ENCODE results near the gene LRRC8C. TPM values are rescaled to one million over a fixed set of nuclear protein-coding genes. Genes with fewer than 3 reads are reported as not detected.

LRRC8C gene
- total and polyA plus RNA-seq, 8 donors = 8.3 to 11.6 (median 9.2) TPM

DNA sequence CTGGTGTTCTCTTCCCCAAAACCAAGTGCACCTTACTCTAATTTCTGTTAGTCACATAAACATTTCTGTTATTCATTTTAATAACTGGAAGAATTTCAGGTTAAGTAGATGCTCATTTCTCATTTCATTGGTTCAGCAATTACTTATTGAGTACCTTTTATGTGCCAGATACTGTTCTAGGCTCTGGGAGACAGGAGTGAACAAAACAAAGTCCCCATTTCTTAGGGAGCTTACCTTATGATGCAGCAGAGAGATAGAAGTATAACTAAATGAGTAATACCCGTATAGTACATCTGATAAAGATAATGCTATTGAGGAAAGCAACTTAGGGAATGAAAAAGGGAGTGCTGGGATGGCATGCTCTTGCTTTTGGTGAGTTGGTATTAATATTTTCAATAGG lies 33.7 kb downstream of the LRRC8C start:
- Histone ChIP-seq H3K27ac (no peak overlapping the region), H3K36me3 (no peaks in the 10 kb centered on the region)

DNA sequence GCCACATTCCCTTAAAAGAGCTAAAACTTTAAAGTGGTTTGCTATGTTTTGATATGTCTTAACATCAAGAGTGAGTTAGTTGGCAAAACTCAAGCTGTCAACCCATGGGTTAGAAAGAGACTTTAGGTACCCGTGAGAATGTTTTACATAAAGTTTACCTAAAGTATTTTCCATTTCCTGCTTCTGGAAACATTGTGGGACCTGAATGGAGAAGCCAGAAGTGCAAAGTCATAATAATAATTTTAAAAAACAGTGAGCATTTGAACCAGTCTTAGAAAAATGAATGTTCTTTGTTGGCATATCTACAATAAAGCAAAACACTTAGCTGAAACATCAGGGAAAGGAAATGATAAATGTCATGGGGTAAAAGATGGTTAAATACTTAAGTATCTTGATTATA lies 34.8 kb downstream of the LRRC8C start:
- intact Hi-C loops (cut with DNase I) = no loop called here
- peaks cover 0 to 58% of the 10 kb centered on the region in 2 donors for H3K4me1 ChIP-seq
- no peaks in the 10 kb centered on the region for H3K27me3 ChIP-seq
- H3K27ac ChIP-seq = peak overlapping the region in 1 of 2 donors; percentile 10
- DNase-seq (no peak), ATAC-seq (no peak)
- TF ChIP-seq, protein P1, sequence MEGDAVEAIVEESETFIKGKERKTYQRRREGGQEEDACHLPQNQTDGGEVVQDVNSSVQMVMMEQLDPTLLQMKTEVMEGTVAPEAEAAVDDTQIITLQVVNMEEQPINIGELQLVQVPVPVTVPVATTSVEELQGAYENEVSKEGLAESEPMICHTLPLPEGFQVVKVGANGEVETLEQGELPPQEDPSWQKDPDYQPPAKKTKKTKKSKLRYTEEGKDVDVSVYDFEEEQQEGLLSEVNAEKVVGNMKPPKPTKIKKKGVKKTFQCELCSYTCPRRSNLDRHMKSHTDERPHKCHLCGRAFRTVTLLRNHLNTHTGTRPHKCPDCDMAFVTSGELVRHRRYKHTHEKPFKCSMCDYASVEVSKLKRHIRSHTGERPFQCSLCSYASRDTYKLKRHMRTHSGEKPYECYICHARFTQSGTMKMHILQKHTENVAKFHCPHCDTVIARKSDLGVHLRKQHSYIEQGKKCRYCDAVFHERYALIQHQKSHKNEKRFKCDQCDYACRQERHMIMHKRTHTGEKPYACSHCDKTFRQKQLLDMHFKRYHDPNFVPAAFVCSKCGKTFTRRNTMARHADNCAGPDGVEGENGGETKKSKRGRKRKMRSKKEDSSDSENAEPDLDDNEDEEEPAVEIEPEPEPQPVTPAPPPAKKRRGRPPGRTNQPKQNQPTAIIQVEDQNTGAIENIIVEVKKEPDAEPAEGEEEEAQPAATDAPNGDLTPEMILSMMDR (IDR thresholded peaks at IDR 0.05) = no peak
- no peaks in the 10 kb centered on the region for H3K9me3 ChIP-seq
- no peak overlapping the region for H3K4me3 ChIP-seq
- no peaks in the 10 kb centered on the region for H3K36me3 ChIP-seq

More for the DNA sequence above, 33.7 kb downstream of the LRRC8C start:
- Histone ChIP-seq H3K27me3 (no peaks in the 10 kb centered on the region), H3K4me1 (peaks cover 0 to 53% of the 10 kb centered on the region in 2 donors), H3K9me3 (no peaks in the 10 kb centered on the region), H3K4me3 (no peak overlapping the region)
- TF ChIP-seq, protein P1 (IDR thresholded peaks at IDR 0.05) = no peak
- no peak for ATAC-seq
- no peak for DNase-seq
- intact Hi-C loops (cut with DNase I) = no loop called here

DNA sequence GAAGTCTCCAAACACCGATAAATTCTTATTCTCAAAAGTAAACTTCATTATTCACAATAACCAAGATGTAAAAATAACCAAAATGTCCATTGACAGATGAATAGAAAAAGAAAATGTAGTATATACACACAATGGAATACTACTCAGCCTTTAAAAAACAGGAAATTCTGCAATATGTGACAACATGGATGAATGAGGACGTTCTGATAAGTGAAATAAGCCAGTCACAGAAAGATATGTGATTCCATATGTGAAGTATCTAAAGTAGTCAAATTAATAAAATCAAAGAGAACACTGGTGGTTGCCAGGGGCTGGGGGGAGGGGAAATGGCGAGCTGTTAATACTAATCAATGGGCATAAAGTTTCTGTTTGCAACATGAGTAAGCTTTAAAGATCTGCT lies 36.0 kb downstream of the LRRC8C start:
- Histone ChIP-seq H3K36me3 (no peaks in the 10 kb centered on the region), H3K9me3 (no peaks in the 10 kb centered on the region), H3K27ac (peak overlapping the region in 1 of 2 donors; percentile 62), H3K27me3 (no peaks in the 10 kb centered on the region), H3K4me1 (peaks cover 0 to 70% of the 10 kb centered on the region in 2 donors), H3K4me3 (no peak overlapping the region)
- TF ChIP-seq, protein P1 (IDR thresholded peaks at IDR 0.05) = no peak
- no peak for DNase-seq
- intact Hi-C loops (cut with DNase I) = no loop called here
- ATAC-seq = no peak

DNA sequence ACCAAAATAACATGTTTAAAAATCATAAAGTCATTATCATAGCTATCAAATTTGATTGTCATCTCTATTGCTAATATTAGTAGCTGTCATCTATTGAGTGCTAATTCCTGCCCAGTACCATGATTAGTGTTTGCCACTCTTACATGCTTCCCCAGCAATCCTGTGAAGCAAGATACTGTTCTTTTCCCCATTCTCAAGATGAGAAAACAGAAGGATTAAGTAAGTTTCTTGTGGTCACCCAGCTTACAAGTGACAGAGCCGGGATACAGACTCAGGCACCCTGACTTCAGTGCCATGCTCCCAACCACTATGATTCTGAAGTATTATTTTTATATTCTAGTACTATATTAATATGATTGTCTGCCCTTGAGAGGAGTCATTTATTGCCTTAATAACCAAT lies 36.5 kb downstream of the LRRC8C start:
- no peaks in the 10 kb centered on the region for H3K27me3 ChIP-seq
- H3K27ac ChIP-seq = peak overlapping the region in 1 of 2 donors; percentile 62

DNA sequence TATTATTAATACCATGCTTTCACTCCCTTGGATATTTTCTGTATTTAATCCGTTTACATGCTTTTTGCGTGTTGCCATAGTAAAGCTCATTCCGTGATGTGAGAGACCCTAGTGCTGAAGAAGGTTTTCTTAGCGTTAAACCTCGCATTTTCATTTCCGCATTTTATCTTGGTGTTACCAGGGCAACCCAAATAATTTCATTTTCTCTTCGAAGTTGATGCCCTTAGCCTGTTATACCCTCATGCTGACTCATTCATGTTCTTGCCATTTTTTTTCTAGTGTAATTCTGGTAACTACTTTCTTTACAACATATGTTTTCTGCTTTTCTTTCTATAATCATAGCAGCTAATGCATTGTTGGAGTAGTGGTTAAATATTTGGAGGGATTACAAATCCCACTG lies 37.2 kb downstream of the LRRC8C start:
- peaks cover 0 to 70% of the 10 kb centered on the region in 2 donors for H3K4me1 ChIP-seq
- no peak overlapping the region for H3K4me3 ChIP-seq
- TF ChIP-seq, protein P1 (IDR thresholded peaks at IDR 0.05) = no peak
- H3K27me3 ChIP-seq = no peaks in the 10 kb centered on the region
- DNase-seq (no peak), ATAC-seq (peak; percentile 70)
- intact Hi-C loops (cut with DNase I) = no loop called here
- H3K9me3 ChIP-seq = no peaks in the 10 kb centered on the region
- H3K27ac ChIP-seq = peak overlapping the region in 1 of 2 donors; percentile 62
- H3K36me3 ChIP-seq = no peaks in the 10 kb centered on the region

More for the DNA sequence above, 36.5 kb downstream of the LRRC8C start:
- TF ChIP-seq, protein P1 (IDR thresholded peaks at IDR 0.05) = no peak
- Histone ChIP-seq H3K4me3 (no peak overlapping the region), H3K4me1 (peaks cover 0 to 70% of the 10 kb centered on the region in 2 donors), H3K36me3 (no peaks in the 10 kb centered on the region), H3K9me3 (no peaks in the 10 kb centered on the region)
- intact Hi-C loops (cut with DNase I) = no loop called here
- DNase-seq (no peak), ATAC-seq (peak; percentile 25)
